Neural progenitor cell (in vitro differentiated cells): Measurements from ENCODE around the gene RNF32. TPM values are rescaled to one million over a fixed set of nuclear protein-coding genes. Genes with fewer than 3 reads are reported as not detected.
"Not testable (repeated sequence)": the region's sequence is repeated elsewhere in the genome, so short reads cannot be mapped to it uniquely, and the experiment has no call there.

Experiments used
- DNase-seq: peaks from one replicate; pipeline ENCODE4 v3.0.0-alpha.2; 2016; ENCODE audit warnings: low spot score
- H2AFZ ChIP-seq: fragments of 200-600 bp; sonication (generic); replicated peaks from 2 replicates; pipeline ENCODE4 v1.6.1; 2016; ENCODE audit warnings: antibody characterized with exemption
- H3F3A ChIP-seq: fragments of 200-600 bp; sonication (generic); 2 replicates; pipeline ENCODE4 v1.6.1; 2016; ENCODE audit warnings: antibody characterized with exemption, low read depth
- H3K27ac ChIP-seq: fragments of 200-600 bp; sonication (generic); 2 replicates; pipeline ENCODE4 v1.5.1; 2016; ENCODE audit warnings: mild to moderate bottlenecking
- H3K27me3 ChIP-seq: fragments of 200-600 bp; sonication (generic); 2 replicates; pipeline ENCODE4 v1.6.1; 2016; ENCODE audit warnings: mild to moderate bottlenecking, moderate library complexity
- H3K36me3 ChIP-seq: fragments of 200-600 bp; sonication (generic); 2 replicates; pipeline ENCODE4 v1.5.1; 2016
- H3K4me1 ChIP-seq: fragments of 200-600 bp; sonication (generic); 2 replicates; pipeline ENCODE4 v1.6.1; 2016; ENCODE audit warnings: mixed run types
- H3K4me2 ChIP-seq: fragments of 200-600 bp; sonication (generic); 2 replicates; pipeline ENCODE4 v1.6.1; 2016
- H3K4me3 ChIP-seq: fragments of 200-600 bp; sonication (generic); 2 replicates; pipeline ENCODE4 v1.5.1; 2016
- H3K79me2 ChIP-seq: fragments of 200-600 bp; sonication (generic); 2 replicates; pipeline ENCODE4 v1.6.1; 2016; ENCODE audit warnings: low read depth
- H3K9ac ChIP-seq: fragments of 200-600 bp; sonication (generic); 2 replicates; pipeline ENCODE4 v1.6.1; 2016
- H3K9me3 ChIP-seq: fragments of 200-600 bp; sonication (generic); 2 replicates; pipeline ENCODE4 v1.5.1; 2016; ENCODE audit warnings: low read depth
- H4K20me1 ChIP-seq: fragments of 200-600 bp; sonication (generic); 2 replicates; pipeline ENCODE4 v1.6.1; 2016; ENCODE audit warnings: low read depth
- H3K27ac Mint-ChIP-seq: 3 replicates; pipeline ENCODE4 v1.8.0; 2021; ENCODE audit warnings: mixed read lengths
- H3K27me3 Mint-ChIP-seq: 2 replicates; pipeline ENCODE4 v1.8.0; 2022; ENCODE audit warnings: low read depth, mild to moderate bottlenecking, inconsistent platforms, moderate library complexity, mixed read lengths; ENCODE audit not compliant: insufficient read depth
- H3K36me3 Mint-ChIP-seq: 3 replicates; pipeline ENCODE4 v1.8.0; 2021; ENCODE audit warnings: mixed read lengths
- H3K4me1 Mint-ChIP-seq: 3 replicates; pipeline ENCODE4 v1.8.0; 2021; ENCODE audit warnings: mixed read lengths
- H3K4me3 Mint-ChIP-seq: 3 replicates; pipeline ENCODE4 v1.8.0; 2021; ENCODE audit warnings: mild to moderate bottlenecking, moderate library complexity, mixed read lengths
- H3K9me3 Mint-ChIP-seq: 3 replicates; pipeline ENCODE4 v1.8.0; 2020; ENCODE audit warnings: mixed read lengths
- EZH2 ChIP-seq: fragments of 200-600 bp; sonication (generic); IDR thresholded peaks from 2 replicates; pipeline ENCODE4 v1.6.1; 2017; ENCODE audit warnings: antibody characterized with exemption, mild to moderate bottlenecking, moderate library complexity
- EZH2phosphoT487 ChIP-seq: fragments of 200-600 bp; sonication (generic); IDR thresholded peaks from 2 replicates; pipeline ENCODE4 v1.6.1; 2017; ENCODE audit warnings: antibody characterized with exemption
- total RNA-seq: library from RNA; depleted of rRNA; stranded (reverse); fragments of >200 nt; gene quantifications from 2 replicates; pipeline ENCODE4 v1.2.3, GENCODE V29; 2015; ENCODE audit warnings: low replicate concordance
- TF ChIP-seq, protein P1 (sequence below): fragments of 200-600 bp; sonication (generic); IDR thresholded peaks from 2 replicates; pipeline ENCODE4 v1.5.1; 2017; ENCODE audit warnings: antibody characterized with exemption, mild to moderate bottlenecking

The RNF32 gene
- total RNA-seq, 1 donor from 2014 or later: 3.0 TPM

DNA sequence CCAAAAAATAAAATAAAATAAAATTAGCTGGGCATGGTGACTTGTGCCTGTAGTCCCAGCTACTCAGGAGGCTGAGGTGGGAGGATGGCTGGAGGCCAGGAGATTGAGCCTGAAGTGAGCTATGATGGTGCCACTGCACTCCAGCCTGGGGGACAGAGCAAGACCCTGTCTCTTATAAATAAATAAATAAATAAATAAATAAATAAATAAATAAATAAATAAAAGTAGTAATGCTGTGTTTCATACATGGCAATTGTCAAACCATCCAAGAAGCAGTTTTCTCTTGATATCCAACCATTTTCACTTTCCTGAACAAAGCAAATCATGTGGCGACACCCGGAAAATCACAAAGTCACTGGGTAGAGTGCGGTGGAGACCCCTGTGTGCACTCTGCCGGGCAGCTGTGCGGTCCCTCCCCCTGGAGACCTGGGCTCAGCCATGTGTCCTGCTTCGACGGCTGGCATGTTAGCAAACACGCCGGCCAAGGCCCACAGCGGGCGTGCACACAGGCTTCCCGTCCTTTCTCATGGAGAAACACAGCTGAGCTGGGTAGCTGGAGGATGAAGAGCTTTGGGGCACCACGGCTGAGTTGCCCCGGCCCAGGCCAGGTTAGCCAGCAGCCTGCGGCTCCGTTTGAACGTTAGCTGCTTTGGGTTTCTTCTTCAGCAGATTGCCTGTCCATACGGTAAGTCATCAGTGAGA is 22.3 kb upstream of the RNF32 start:
- peaks cover 34% of the 10 kb centered on the region for H3K4me1 ChIP-seq
- Mint-ChIP-seq H3K27ac (no peak overlapping the region), H3K36me3 (peaks cover 1% of the 10 kb centered on the region), H3K4me3 (no peak overlapping the region), H3K4me1 (peaks cover 8% of the 10 kb centered on the region), H3K9me3 (peaks cover 14% of the 10 kb centered on the region), H3K27me3 (peaks cover 20% of the 10 kb centered on the region)
- peaks cover 37% of the 10 kb centered on the region for H3K27me3 ChIP-seq
- DNase-seq: no peak
- no peaks in the 10 kb centered on the region for H3K36me3 ChIP-seq
- H4K20me1 ChIP-seq: no peaks in the 10 kb centered on the region
- H3K4me2 ChIP-seq: no peak overlapping the region
- no peaks in the 10 kb centered on the region for H3K79me2 ChIP-seq
- no peak overlapping the region for H3K9ac ChIP-seq
- no peak for TF ChIP-seq EZH2phosphoT487
- no peak for TF ChIP-seq EZH2
- TF ChIP-seq, protein P1, sequence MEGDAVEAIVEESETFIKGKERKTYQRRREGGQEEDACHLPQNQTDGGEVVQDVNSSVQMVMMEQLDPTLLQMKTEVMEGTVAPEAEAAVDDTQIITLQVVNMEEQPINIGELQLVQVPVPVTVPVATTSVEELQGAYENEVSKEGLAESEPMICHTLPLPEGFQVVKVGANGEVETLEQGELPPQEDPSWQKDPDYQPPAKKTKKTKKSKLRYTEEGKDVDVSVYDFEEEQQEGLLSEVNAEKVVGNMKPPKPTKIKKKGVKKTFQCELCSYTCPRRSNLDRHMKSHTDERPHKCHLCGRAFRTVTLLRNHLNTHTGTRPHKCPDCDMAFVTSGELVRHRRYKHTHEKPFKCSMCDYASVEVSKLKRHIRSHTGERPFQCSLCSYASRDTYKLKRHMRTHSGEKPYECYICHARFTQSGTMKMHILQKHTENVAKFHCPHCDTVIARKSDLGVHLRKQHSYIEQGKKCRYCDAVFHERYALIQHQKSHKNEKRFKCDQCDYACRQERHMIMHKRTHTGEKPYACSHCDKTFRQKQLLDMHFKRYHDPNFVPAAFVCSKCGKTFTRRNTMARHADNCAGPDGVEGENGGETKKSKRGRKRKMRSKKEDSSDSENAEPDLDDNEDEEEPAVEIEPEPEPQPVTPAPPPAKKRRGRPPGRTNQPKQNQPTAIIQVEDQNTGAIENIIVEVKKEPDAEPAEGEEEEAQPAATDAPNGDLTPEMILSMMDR: no peak
- H3K27ac ChIP-seq: no peak overlapping the region
- no peak overlapping the region for H3K4me3 ChIP-seq
- no peak overlapping the region for H2AFZ ChIP-seq
- H3F3A ChIP-seq: peaks cover 23% of the 10 kb centered on the region
- peaks cover 6% of the 10 kb centered on the region for H3K9me3 ChIP-seq

DNA sequence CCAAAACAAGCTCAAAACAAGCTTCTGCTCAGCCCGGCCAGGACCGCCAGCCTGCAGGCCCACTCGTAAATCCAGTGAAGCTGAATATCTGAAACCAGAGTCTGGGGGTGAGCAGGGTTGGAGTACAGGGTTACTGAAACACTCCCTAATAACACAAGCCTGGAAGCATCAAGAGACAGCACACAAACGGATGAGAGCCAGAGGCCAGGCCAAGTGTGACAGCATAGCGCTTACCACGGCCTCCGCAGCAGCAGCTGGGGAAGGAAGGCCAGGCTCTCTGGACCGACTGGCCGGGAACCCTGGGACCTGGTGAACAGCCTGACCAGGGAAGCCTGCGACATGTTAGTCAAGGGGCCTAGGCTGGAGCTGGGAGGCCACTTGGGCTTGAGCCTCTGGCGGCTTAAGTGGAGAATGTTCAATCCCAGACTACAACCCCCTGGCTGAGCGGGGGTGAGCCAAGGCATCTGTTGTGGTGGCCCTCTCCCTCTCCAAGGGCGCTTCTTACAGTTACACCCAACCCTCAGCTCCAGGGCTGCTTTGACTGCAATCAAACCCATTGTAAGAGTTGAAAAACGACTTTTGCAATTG is 21.7 kb upstream of the RNF32 start:
- Histone ChIP-seq H3K9ac (no peak overlapping the region), H3K27ac (no peak overlapping the region), H3K36me3 (no peaks in the 10 kb centered on the region), H3K4me1 (peaks cover 34% of the 10 kb centered on the region), H3K4me2 (no peak overlapping the region), H3K9me3 (peaks cover 6% of the 10 kb centered on the region), H4K20me1 (no peaks in the 10 kb centered on the region), H3K4me3 (no peak overlapping the region), H2AFZ (no peak overlapping the region), H3K79me2 (no peaks in the 10 kb centered on the region), H3K27me3 (peaks cover 37% of the 10 kb centered on the region), H3F3A (peaks cover 23% of the 10 kb centered on the region)
- H3K36me3 Mint-ChIP-seq: peaks cover 2% of the 10 kb centered on the region
- TF ChIP-seq EZH2 (no peak), EZH2phosphoT487 (no peak)
- TF ChIP-seq, protein P1: no peak
- H3K4me3 Mint-ChIP-seq: no peak overlapping the region
- peaks cover 8% of the 10 kb centered on the region for H3K4me1 Mint-ChIP-seq
- H3K9me3 Mint-ChIP-seq: peaks cover 14% of the 10 kb centered on the region
- peaks cover 20% of the 10 kb centered on the region for H3K27me3 Mint-ChIP-seq
- DNase-seq: no peak
- no peak overlapping the region for H3K27ac Mint-ChIP-seq

DNA sequence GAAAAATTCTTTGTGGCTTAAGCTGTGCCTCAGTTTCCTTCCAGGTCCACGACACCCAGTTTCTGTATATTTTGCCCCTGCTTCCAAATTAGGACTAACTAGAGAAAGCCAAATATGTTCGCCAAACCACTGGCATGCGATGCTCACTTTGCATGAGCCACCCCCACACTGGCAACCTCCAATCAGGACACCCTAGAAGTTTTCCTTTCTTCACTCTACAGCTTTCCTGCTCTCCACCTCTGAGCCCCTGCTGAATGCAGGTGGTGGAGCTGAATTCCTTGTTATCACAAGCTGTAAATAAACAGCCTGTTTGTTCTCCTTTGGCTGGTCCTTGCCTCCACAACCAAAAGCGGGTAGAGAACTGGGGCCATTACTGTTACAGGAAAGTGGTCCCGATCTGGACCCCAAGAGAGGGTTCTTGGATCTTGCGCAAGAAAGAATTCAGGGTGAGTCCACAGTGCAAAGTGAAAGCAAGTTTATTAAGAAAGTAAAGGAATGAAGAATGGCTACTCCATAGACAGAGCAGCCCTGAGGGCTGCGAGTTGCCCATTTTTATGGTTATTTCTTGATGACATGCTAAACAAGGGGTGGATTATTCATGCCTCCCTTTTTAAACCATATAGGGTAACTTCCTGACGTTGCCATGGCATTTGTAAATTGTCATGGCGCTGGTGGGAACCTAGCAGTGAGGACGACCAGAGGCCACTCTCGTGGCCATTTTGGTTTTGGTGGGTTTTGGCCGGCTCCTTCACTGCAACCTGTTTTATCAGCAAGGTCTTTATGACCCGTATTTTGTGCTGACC is 20.9 kb upstream of the RNF32 start:
- Mint-ChIP-seq H3K27me3 (peaks cover 20% of the 10 kb centered on the region), H3K9me3 (peaks cover 14% of the 10 kb centered on the region)
- Histone ChIP-seq H3K4me1 (peaks cover 33% of the 10 kb centered on the region), H3F3A (peaks cover 23% of the 10 kb centered on the region), H3K27me3 (peaks cover 35% of the 10 kb centered on the region)
- not testable (repeated sequence) for H4K20me1 ChIP-seq, H3K4me3 ChIP-seq, H3K4me1 Mint-ChIP-seq, H3K27ac Mint-ChIP-seq, H3K4me3 Mint-ChIP-seq, H3K36me3 Mint-ChIP-seq, H3K4me2 ChIP-seq, H3K36me3 ChIP-seq, DNase-seq, H3K27ac ChIP-seq, H3K79me2 ChIP-seq, H3K9ac ChIP-seq, H2AFZ ChIP-seq, H3K9me3 ChIP-seq
